SKM-1 (cell line): Measurements from ENCODE around the gene KCNJ11.

ENCODE experiments used
- DNase-seq: peaks from one replicate; lab custom pipeline; 2025; ENCODE audit not compliant: unreplicated experiment; lab: John Stamatoyannopoulos, UW

The KCNJ11 gene

GRCh38 chr11:17392872-17393271 lies 4.4 kb upstream of the KCNJ11 start:
- DNase-seq: no peak

GRCh38 chr11:17391493-17392355 lies 3.3 kb upstream of the KCNJ11 start:
- DNase-seq: no peak

- no peak for DNase-seq
Observed at GRCh38 chr11:17389957-17390649, 1.6 kb upstream of the KCNJ11 start.

GRCh38 chr11:17389211-17389956 lies 925 bp upstream of the KCNJ11 start:
- DNase-seq: no peak

- no peak for DNase-seq
Observed at GRCh38 chr11:17387811-17388210, 648 bp downstream of the KCNJ11 start.

- no peak for DNase-seq
Observed at GRCh38 chr11:17387254-17387653, 1.2 kb downstream of the KCNJ11 start.

- peak; percentile 52 for DNase-seq
Observed at GRCh38 chr11:17386331-17387084, 2.0 kb downstream of the KCNJ11 start.

- no peak for DNase-seq
Observed at GRCh38 chr11:17385926-17386325, 2.5 kb downstream of the KCNJ11 start.

- DNase-seq: no peak
Observed at GRCh38 chr11:17385492-17385891, 3.0 kb downstream of the KCNJ11 start.

GRCh38 chr11:17384002-17384511 lies 4.4 kb downstream of the KCNJ11 start:
- DNase-seq: peak; percentile 31

- DNase-seq: peak; percentile 27
Observed at GRCh38 chr11:17383461-17383860, 5.0 kb downstream of the KCNJ11 start.

GRCh38 chr11:17382046-17382728 lies 6.3 kb downstream of the KCNJ11 start:
- DNase-seq: no peak

GRCh38 chr11:17381156-17381555 lies 7.3 kb downstream of the KCNJ11 start:
- no peak for DNase-seq

- no peak for DNase-seq
Observed at GRCh38 chr11:17379383-17380180, 8.9 kb downstream of the KCNJ11 start.

- no peak for DNase-seq
Observed at GRCh38 chr11:17378655-17379054, 9.8 kb downstream of the KCNJ11 start.

GRCh38 chr11:17376493-17376892 lies 12.0 kb downstream of the KCNJ11 start:
- no peak for DNase-seq

- no peak for DNase-seq
Observed at GRCh38 chr11:17375547-17375946, 12.9 kb downstream of the KCNJ11 start.

- no peak for DNase-seq
Observed at GRCh38 chr11:17371614-17372013, 16.8 kb downstream of the KCNJ11 start.

- DNase-seq: no peak
Observed at GRCh38 chr11:17369684-17370243, 18.7 kb downstream of the KCNJ11 start.
